Fibroblast of the conjunctiva (primary cell): ENCODE results near the gene TRMT11.

Source experiments
- DNase-seq: peaks from one replicate; pipeline ENCODE4 v3.0.0-alpha.2; 2010; ENCODE audit warnings: low read depth

The TRMT11 gene

DNA sequence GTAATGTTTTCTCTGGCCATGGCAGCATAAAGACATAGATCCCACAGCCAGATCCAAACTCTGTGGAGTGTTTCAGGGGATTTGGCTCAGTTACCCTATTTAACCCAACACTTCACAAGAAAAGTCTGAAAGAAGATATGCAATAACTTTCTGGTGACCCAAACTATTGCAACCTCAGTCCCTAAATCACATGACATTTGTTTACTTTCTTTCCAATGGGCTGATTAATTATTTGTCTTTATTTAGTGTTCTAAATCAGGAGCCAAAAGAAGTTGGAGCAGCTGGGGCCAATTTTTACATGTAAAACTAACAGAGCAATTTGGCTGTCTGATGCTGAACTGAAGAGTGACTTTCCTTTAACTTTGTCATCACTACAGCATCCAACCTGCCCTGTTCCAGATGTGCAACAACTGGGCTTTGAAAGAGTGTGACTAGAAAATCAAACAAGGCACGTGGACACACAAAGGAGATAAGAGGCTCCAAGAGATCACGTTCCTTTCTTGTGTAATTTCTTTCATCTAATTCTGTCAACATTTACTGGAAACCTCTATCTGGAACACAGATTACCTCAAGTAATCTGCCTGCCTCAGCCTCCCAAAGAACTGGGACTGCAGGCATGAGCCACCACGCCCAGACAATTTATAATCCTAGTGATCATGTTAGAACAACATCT lies 90.8 kb downstream of the TRMT11 start:
- no peak for DNase-seq

DNA sequence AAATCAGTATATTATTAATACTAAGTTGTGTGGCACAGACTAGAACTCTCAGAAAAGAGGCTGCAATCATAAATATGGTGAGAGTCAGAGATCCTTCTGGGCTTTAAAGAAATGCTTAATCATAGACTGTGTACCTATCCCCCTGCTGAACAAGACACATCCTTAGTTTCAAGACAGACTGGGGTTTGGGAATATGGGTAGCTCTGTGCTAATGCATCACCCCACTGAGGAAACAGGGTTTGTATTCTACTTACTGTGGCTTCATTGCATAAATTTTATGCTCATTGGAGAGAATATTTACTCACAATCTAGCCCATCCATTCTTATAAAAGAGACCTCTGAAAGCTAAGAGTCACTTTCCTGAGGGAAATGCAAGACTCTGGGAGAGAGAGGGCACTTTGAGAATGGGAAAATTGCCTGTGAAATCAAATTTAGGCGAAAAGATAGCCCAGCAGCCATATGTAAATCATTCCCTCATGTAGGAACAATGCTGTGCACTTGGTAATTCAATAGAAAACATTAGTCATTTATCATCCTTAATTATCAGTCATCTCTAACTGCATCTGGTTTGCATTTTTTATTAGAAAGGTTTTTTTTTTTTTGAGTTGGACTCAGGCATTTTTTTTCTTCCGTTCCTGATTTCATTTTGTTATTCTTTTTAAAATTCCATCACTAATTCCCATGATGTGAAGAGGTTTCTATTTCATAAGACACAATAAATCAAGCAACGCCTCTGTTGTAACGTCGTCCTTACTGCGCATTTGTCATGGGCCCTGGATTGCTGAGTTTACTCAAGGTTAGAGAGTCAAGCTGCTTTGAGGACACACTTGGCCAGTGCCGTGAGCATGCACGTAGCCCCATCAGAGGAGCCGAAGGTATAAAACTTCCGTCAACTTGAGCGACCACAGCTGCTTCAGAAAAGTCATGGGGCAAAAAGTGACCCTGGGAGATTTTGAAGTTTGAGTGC lies 91.8 kb downstream of the TRMT11 start:
- no peak for DNase-seq

DNA sequence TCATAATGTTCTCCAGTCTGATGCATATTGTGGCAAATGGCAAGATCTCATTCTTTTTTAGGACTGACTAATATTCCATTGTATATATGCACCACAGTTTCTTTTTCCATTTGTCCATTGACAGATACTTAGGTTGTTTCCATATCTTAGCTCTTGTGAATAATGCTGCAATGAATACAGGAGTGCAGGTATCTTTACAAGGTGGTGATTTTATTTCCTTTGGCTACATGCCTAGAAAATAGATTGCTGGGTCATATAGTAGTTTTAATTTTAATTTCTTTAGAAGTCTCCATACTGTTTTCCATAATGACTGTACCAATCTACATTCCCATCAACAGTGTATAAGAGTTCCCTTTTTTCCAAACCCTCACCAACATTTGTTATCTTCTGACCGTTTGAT lies 97.5 kb downstream of the TRMT11 start:
- no peak for DNase-seq

DNA sequence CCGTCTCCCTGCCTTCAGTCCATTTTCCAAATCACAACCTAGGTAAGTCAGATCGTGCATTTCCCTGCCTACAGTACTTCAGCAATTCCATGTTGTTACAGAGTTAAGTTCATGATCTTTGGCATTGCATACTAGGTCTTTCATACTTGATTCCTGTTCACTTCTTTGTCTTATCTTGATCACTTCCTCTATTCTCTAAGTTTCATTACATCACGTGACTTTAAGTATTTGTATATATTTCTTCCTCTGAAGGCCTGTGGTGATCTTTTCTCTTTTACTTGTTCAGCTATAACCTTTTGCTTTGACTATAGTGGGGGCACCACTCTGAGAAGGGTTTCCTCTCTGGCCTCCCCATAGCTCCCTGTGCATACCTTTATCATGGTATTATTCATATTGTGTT lies 100.2 kb downstream of the TRMT11 start:
- DNase-seq: no peak
